Colonic mucosa (tissue), 4 donors: Measurements from ENCODE around the gene NRSN2. TPM values are rescaled to one million over a fixed set of nuclear protein-coding genes. Genes with fewer than 3 reads are reported as not detected.

ENCODE experiments used
- DNase-seq: peaks from one replicate; pipeline ENCODE4 v3.0.0-alpha.2; 2020
- H3K27ac ChIP-seq: fragments of 200-600 bp; one replicate; pipeline ENCODE4 v1.8.0; 2021
- H3K27me3 ChIP-seq: fragments of 200-600 bp; one replicate; pipeline ENCODE4 v1.8.0; 2021
- H3K36me3 ChIP-seq: fragments of 200-600 bp; one replicate; pipeline ENCODE4 v1.8.0; 2021
- H3K4me1 ChIP-seq: fragments of 200-600 bp; one replicate; pipeline ENCODE4 v1.8.0; 2021; ENCODE audit warnings: mild to moderate bottlenecking
- H3K4me3 ChIP-seq: fragments of 200-600 bp; one replicate; pipeline ENCODE4 v1.8.0; 2021
- H3K9ac ChIP-seq, 2 donors: one replicate each; pipeline ENCODE4 v1.7.0; 2013; ENCODE audit warnings: control low read depth in 2 of 2, low read depth in 2 of 2, low read length in 2 of 2
- H3K9me3 ChIP-seq: fragments of 200-600 bp; one replicate; pipeline ENCODE4 v1.8.0; 2021
- intact Hi-C: fragments of 100-400 bp; cut with DNase I; formaldehyde crosslinking; loops from one replicate; pipeline ENCODE4 v1.14.1; 2022
- total RNA-seq, 2 donors: library from RNA; stranded (reverse); fragmentation: NEBNext Ultra II Directional in 1 of 2; extraction: Animal tissue kit (Norgen Biotek cat#: 25700) in 1 of 2; gene quantifications; one replicate each; pipeline ENCODE4 v1.2.1, GENCODE V29; 2021
- TF ChIP-seq, protein P1 (sequence below): fragments of 200-600 bp; IDR thresholded peaks from one replicate; pipeline ENCODE4 v1.8.0; 2022; ENCODE audit warnings: antibody characterized with exemption, mild to moderate bottlenecking
- donor health status: healthy.
- donor health status: DM: no; HTN: no; CAD: no.
- donor health status: DM: no; HTN: no; CAD: no.

NRSN2 gene
- total RNA-seq, 2 donors from 2014 or later = 11.2 to 18.3 TPM

DNA sequence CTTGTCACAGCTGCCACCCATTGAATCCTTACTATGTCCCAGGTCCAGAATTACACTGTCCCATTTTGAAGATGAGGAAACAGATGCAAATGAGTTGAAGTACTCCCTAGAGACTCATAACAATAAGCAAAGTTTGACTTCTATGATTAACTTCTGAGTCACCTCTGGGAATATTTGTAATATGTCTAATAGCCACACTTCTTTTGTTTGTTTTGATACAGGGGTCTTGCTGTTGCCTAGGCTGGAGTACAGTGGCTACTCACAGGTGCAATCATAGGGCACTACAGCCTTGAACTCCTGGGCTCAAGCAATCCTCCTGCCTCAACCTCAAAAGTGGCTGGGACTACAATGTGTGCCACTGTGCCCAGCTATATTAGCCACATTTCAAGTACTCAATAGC, 33.0 kb upstream of the NRSN2 start:
- Histone ChIP-seq H3K27me3 (no peaks in the 10 kb centered on the region), H3K36me3 (no peaks in the 10 kb centered on the region), H3K4me1 (no peaks in the 10 kb centered on the region), H3K9ac (no peak overlapping the region), H3K9me3 (no peaks in the 10 kb centered on the region), H3K27ac (no peak overlapping the region), H3K4me3 (no peak overlapping the region)
- TF ChIP-seq, protein P1, sequence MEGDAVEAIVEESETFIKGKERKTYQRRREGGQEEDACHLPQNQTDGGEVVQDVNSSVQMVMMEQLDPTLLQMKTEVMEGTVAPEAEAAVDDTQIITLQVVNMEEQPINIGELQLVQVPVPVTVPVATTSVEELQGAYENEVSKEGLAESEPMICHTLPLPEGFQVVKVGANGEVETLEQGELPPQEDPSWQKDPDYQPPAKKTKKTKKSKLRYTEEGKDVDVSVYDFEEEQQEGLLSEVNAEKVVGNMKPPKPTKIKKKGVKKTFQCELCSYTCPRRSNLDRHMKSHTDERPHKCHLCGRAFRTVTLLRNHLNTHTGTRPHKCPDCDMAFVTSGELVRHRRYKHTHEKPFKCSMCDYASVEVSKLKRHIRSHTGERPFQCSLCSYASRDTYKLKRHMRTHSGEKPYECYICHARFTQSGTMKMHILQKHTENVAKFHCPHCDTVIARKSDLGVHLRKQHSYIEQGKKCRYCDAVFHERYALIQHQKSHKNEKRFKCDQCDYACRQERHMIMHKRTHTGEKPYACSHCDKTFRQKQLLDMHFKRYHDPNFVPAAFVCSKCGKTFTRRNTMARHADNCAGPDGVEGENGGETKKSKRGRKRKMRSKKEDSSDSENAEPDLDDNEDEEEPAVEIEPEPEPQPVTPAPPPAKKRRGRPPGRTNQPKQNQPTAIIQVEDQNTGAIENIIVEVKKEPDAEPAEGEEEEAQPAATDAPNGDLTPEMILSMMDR = no peak
- intact Hi-C loops = no loop called here
- DNase-seq = no peak

DNA sequence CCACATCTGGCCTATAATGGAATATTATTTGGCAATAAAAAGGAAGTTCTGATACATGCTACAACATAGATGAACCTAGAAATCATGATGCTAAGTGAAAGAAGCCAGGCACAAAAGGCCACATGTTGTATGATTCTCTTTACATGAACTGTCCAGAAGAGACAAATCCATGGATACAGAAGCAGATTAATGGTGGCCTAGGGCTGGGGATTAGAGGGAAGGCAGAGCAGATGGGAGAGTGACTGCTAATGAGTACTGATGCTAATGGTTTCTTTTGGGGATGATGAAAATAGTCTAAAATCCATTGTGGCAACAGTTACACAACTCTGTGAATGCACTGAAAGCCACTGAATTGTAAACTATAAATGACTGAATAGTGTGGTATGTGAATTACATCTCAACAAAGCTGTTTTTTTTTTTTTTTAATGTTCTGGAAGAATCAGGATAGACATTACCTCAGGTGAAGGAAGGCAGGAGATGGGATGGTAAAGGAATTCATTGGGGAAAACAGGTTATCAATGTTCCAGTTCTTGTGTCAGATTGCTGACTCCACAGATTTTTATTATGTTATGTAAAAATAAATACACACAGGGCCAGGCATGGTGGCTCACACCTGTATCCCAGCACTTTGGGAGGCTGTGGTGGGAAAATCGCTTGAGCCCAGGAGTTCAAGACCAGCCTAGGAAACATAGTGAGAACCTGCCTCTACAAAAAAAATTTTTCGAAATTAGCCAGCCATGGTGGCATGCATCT, 30.4 kb upstream of the NRSN2 start:
- DNase-seq = no peak
- TF ChIP-seq, protein P1 = no peak
- intact Hi-C loops = no loop called here
- no peaks in the 10 kb centered on the region for H3K9me3 ChIP-seq
- H3K36me3 ChIP-seq = no peaks in the 10 kb centered on the region
- no peaks in the 10 kb centered on the region for H3K4me1 ChIP-seq
- H3K27ac ChIP-seq = no peak overlapping the region
- H3K27me3 ChIP-seq = no peaks in the 10 kb centered on the region
- H3K9ac ChIP-seq = no peak overlapping the region
- H3K4me3 ChIP-seq = no peak overlapping the region

DNA sequence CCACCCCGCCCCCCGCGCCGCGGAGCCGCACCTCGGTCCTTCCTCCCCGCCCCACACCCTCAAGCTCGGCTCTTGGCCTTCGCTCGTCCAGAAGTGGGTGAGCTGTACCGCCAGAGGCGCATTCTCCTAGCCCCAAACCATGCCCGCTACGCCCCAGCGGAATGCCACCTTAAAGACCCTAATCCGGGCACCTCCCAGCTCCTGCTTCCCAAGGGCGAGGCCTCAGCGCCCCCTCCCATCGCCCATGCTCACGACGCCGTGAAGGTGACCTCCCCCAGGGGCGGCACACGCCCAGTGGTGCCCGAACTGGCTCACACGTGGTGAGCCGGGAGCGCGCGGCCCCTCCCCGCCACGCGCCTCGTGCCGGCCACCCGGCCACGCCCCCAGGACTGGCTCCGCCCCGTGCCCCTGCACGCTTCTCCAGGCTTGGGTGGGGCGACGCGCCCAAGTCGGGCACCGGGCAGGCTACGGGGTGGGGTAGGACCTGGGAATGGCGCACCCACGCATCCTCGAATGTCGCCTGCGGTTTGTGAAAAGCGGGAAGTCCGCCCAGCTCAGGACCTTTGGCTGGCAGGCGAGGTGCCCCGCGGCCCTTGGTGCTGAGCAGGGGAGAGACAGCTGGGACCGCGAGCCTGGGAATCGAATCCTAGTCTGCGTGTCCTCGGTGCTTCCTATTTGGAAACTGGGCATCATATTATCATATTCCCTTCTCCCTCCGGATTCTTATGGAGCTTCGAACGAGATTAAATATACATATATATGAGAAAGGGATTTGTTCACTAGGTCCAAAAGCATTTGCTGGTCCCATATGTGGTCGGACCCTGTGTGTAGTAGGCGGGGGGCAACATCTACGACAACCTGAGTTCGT, 22.5 kb upstream of the NRSN2 start:
- Histone ChIP-seq H3K27ac (peak overlapping the region; percentile 89), H3K9me3 (no peaks in the 10 kb centered on the region), H3K9ac (peak overlapping the region; percentile 81 to 98), H3K4me1 (no peaks in the 10 kb centered on the region), H3K4me3 (peak overlapping the region; percentile 59), H3K27me3 (no peaks in the 10 kb centered on the region), H3K36me3 (no peaks in the 10 kb centered on the region)
- intact Hi-C loops = loop anchor here (10.0 kb wide), 1 partner anchor 50 kb away; no protein-coding TSS in a partner anchor
- peak; percentile 97 for DNase-seq
- TF ChIP-seq, protein P1 = no peak

DNA sequence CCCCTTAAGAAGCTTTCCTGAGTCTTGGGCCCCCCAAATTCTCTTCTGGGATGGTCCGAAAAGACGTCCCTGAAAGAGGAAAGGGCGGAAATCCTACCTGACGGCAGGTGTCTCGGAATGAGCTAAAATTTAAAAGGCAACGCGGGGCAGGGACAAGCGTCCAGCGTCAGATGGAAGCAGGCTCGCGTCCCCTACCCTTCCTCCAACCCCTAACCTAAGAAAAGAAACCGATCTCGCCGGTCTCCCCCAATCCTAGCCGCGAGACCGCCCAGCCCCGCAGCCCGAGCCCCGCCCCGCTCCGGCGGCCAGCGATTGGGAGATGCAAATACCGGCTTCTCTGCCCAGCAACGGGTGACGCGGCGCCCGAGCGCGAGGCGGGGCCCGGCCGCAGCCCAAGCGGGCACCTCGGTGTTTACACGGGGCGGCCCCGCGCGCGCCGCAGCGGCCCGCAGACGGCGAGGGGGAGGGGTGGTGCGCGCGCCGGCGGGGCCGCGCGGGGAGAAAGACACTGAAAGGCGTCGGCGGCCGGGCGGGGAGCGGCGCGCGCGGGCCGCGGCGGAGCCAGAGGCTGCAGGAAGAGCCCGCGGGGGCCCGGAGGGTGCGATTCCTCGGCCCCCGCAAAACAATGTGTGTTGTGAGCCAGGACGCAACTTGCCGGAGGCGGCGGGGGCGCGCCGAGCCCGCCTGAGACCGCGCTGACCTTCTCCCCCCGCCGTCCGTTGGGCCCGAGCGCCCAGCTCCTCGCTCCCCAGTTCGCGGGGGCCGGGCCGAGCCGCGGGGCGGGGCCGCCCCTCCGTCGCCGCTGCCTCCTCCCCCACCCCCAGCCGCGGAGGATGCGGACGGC, 21.6 kb upstream of the NRSN2 start, which contains the start of gene SOX12:
Gene SOX12, plus strand, starts transcription at position 508 of the 844 bp plus-strand sequence. CDS start 373 bp downstream, outside the sequence.
- DNase-seq = peak; percentile 99
- no peaks in the 10 kb centered on the region for H3K36me3 ChIP-seq
- TF ChIP-seq, protein P1 = no peak
- H3K4me1 ChIP-seq = no peaks in the 10 kb centered on the region
- peak within 1 kb of the TSS; percentile 59 for H3K4me3 ChIP-seq
- peak within 1 kb of the TSS; percentile 81 to 98 for H3K9ac ChIP-seq
- H3K27ac ChIP-seq = peak within 1 kb of the TSS; percentile 89
- no peaks in the 10 kb centered on the region for H3K9me3 ChIP-seq
- intact Hi-C loops = loop anchor here (10.0 kb wide), 1 partner anchor 50 kb away; no protein-coding TSS in a partner anchor
- no peaks in the 10 kb centered on the region for H3K27me3 ChIP-seq
